Esophagus muscularis mucosa (tissue), 4 donors: ENCODE data around the gene ASB10.

Source experiments
- EP300 ChIP-seq: sonication (generic); formaldehyde crosslinking; IDR thresholded peaks from one replicate; pipeline ENCODE4 v1.6.1; 2017; ENCODE audit warnings: antibody characterized with exemption
- POLR2A ChIP-seq: fragments of 450-650 bp; IDR thresholded peaks from one replicate; pipeline ENCODE4 v1.6.1; 2017; ENCODE audit warnings: antibody characterized with exemption, moderate library complexity, mild to moderate bottlenecking, low read depth
- POLR2AphosphoS5 ChIP-seq, 2 donors: sonication (generic); formaldehyde crosslinking; IDR thresholded peaks; one replicate each; pipeline ENCODE4 v1.6.1; 2017; ENCODE audit warnings: antibody characterized with exemption in 2 of 2
- TF ChIP-seq, protein P1 (sequence below), 3 experiments: fragments of 200-600 bp in 2 of 3; fragments of 450-650 bp in 1 of 3; sonication (generic) in 2 of 3; IDR thresholded peaks; one replicate each; pipeline ENCODE4 v1.5.1; 2017 to 2019; ENCODE audit warnings: antibody characterized with exemption in 3 of 3, mild to moderate bottlenecking in 2 of 3, moderate library complexity in 1 of 3

DNA sequence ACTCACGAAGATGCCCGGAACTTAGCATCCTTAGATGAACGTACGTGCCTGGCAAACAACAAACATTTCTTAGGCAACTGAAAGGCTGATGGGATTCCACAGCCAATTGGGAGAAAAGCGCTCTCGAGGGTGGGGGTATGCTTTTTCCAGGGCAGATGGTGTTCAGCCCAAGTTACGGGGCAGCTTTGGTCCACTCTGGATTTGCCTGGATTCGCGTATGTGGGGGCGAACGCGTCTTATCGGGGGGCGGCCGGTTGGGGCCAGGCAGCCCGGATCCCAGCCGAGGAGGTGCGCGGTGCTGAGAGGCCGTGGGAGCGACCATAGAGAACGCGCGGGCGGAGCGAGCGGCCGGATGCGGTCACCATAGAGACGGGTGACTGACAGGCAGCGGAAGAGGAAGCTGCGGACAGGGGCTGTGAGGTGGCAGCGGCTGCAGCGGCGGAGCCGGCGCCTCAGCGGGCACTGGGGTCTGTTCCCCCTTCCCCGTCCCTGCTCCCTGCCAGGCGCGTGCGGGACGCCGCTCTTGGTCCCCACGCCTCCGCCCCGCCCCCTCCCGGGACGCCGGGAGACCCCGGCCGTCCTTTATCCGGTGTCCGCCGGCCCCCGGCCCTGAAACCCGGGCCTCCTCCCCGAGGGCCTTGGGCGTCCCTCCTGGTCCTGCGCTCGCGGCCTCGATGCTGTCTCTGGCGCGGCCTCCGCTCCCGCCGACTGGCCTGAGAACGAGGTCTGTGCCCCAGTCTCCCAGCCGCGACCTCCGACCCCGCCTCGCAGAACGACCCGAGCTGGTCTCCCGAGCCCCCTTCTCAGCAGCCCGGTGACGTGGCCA is 45.3 kb upstream of the ASB10 start, which contains the start of gene CHPF2:
- TF ChIP-seq, protein P1, sequence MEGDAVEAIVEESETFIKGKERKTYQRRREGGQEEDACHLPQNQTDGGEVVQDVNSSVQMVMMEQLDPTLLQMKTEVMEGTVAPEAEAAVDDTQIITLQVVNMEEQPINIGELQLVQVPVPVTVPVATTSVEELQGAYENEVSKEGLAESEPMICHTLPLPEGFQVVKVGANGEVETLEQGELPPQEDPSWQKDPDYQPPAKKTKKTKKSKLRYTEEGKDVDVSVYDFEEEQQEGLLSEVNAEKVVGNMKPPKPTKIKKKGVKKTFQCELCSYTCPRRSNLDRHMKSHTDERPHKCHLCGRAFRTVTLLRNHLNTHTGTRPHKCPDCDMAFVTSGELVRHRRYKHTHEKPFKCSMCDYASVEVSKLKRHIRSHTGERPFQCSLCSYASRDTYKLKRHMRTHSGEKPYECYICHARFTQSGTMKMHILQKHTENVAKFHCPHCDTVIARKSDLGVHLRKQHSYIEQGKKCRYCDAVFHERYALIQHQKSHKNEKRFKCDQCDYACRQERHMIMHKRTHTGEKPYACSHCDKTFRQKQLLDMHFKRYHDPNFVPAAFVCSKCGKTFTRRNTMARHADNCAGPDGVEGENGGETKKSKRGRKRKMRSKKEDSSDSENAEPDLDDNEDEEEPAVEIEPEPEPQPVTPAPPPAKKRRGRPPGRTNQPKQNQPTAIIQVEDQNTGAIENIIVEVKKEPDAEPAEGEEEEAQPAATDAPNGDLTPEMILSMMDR (IDR thresholded peaks at IDR 0.05), result no peak
- TF ChIP-seq POLR2AphosphoS5 (IDR thresholded peaks at IDR 0.05) (peak; percentile 86 to 93), POLR2A (peak; percentile 80), EP300 (no peak)
